GM18517 (cell line): ENCODE data around the gene ABHD16B.

Source experiments
- ATAC-seq: cut with Tn5 transposase; IDR thresholded peaks from one replicate; pipeline ENCODE4 v1.9.1; 2021; ENCODE audit warnings: mild to moderate bottlenecking, moderate library complexity; ENCODE audit not compliant: unreplicated experiment

The ABHD16B gene

DNA sequence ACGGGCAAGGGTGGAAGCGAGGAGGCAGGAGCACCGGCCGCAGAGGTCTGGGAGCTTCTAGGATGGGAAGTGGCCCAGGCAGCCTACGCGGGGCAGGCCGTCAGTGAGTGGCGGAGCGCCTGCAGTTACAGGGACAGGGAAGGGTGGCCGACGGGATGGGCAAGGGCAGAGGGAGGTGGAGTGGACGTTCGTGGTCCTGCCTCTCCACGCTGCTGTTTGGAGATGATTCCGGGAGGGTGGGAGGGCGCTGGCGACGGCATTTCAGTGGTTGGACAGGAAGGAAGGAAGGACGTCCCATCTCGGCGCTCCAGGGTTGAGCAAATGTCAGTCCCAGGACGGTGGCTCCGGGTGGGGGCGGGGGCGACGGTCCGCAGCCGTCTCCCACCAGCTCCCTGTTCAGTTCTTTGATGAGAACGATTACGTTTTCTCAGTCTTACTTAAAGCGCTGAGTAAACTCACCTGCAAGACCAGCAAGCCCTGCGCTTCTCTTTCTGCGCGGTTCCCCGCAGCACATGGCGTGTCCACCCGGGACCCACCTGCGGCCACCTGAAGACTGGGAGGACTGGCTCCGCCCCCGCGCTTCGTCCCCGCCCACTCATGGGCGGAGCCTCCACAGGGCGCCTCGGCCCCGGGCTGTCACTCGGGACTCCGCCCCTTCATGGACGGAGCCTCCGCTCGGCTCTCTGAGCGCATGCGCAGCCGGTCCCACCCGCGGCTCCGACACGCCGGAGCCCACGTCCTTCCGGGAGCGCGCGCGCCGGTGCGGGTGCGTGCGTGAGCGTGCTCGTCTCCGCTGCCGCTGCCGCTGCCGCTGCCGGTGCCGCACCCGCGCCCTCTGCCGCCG lies 33.3 kb downstream of the ABHD16B start, which contains the start of gene DNAJC5:
DNAJC5 (plus strand) TSS at position 769 of the 844 bp plus-strand sequence. CDS start 33,220 bp downstream, outside the sequence.
- ATAC-seq: peak; percentile 73

GRCh38 chr20:63895202-63895951 lies 34.1 kb downstream of the ABHD16B start:
- ATAC-seq: no peak

DNA sequence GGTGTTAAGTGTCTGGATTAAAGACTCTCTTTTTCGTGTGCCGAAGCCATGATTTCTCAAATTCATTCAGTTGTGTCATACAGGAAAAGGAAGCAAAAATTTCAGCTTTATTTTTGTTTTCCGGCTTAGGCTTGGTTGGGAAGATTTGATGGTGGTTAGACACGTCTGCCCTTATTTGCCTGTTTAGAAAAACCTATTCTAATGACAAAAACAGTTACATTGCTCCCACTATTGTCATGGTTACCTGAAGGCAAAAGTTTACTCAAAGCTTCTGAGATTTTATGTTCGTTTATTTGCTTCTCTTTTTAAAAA lies 34.6 kb downstream of the ABHD16B start:
- no peak for ATAC-seq

DNA sequence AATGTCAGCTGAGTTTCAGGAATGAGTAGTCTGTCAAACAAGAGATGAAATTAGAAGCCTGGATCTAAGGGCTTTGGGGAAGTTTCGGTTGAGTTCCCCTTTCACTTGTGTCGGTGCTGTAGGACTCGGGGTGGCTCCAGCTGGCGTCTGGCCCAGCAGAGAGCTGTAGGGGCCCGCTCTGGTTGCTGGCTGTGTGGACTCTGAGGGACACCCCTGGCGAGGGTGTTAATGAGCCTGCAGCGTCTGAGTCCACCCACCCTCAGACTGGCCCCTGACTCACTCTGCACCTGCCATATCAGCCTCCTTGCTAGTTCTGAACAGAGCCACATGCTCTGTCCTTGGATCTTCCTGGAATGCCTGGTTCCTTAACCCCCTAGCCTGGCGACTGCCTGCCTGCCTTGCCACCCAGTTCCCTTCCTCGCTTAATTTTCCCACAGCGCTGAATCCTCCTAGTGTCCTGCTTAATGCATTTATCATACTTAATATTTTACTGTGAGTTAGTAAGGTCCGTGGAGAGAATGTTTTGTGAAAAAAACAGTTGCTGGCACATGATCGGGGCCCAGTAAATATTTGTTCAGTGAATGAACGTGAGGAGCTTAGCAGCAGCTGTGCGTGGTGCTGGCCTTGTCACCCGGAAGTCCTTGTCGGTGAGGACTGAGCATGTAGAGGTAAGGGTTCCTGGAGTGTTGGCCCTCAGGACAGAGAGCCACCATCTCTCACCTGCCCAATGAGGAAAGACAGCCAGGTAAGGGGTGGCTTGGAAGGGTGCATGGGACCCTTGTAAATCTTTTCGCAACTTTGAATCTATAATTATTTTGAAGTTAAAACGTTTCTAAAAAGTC lies 35.2 kb downstream of the ABHD16B start:
- ATAC-seq: no peak

- ATAC-seq: no peak
These were observed 36.8 kb downstream of the ABHD16B start for GRCh38 chr20:63897978-63898561.

GRCh38 chr20:63898882-63899558 lies 37.7 kb downstream of the ABHD16B start:
- no peak for ATAC-seq

- ATAC-seq: no peak
These were observed 39.1 kb downstream of the ABHD16B start for GRCh38 chr20:63900413-63900812.

DNA sequence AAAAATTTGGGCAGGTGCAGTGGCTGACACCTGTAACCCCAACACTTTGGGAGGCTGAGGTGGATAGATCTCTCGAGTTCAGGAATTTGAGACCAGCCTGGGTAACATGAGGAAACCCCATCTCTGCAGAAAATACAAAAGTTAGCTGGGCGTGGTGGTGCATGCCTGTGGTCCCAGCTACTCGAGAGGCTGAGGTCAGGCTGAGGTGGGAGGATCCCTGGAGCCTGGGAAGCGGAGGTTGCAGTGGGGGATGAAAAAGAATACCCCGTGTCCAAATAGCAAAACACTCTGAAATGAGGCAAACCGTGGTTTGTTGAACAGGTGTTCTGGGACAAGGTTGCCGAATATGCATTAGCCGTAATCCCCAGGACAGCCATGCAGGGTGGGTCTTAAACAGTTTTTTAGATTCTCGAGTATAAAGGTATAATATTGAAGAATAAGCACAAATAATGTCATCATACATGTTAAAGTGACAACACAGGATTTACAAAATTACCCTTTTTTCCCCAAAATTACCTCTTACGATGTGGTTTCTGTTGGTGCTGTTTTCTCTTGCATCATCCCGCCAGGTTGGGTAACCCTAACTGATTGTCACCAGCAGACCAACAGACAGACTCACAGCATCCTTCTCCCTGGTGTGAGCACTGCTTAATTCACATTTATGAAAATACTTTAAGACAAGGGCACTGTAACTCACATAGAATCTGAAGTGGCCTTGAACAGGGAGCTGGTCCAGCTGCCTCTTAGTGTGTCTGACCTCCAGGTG lies 42.7 kb downstream of the ABHD16B start:
- no peak for ATAC-seq

GRCh38 chr20:63908008-63908682 lies 46.8 kb downstream of the ABHD16B start:
- ATAC-seq: no peak

GRCh38 chr20:63911176-63911575 lies 49.9 kb downstream of the ABHD16B start:
- ATAC-seq: no peak
